H7 (cell line): ENCODE data around the gene SCGB3A2. TPM values are rescaled to one million over a fixed set of nuclear protein-coding genes. Genes with fewer than 3 reads are reported as not detected.
A peak's percentile ranks its signal among the peaks of the same experiment; 100 is the strongest.
"Not testable (repeated sequence)": the region's sequence is repeated elsewhere in the genome, so short reads cannot be mapped to it uniquely, and the experiment has no call there.

ENCODE experiments used
- DNase-seq: peaks from one replicate; pipeline ENCODE4 v3.0.0; 2012
- H3K27me3 ChIP-seq: 2 replicates; pipeline ENCODE4 v1.6.0; 2011; ENCODE audit warnings: mild to moderate bottlenecking, low read length; ENCODE audit not compliant: control insufficient read depth, insufficient read depth
- H3K36me3 ChIP-seq: replicated peaks from 2 replicates; pipeline ENCODE4 v1.5.1; 2011; ENCODE audit warnings: low read length; ENCODE audit not compliant: control insufficient read depth, insufficient read depth
- H3K4me3 ChIP-seq: 2 replicates; pipeline ENCODE4 v1.5.1; 2011; ENCODE audit warnings: low read depth, mild to moderate bottlenecking, control low read depth, low read length, moderate library complexity; ENCODE audit not compliant: insufficient read depth
- total RNA-seq: library from RNA; depleted of rRNA; stranded (reverse); fragments of >200 nt; shearing (Covaris generic); gene quantifications from 2 replicates; pipeline ENCODE4 v1.2.3, GENCODE V29; 2014

Gene SCGB3A2
- total RNA-seq, 1 experiment from 2014 or later, result 51.2 TPM

GRCh38 chr5:147854894-147855773, 23.4 kb upstream of the SCGB3A2 start:
- Histone ChIP-seq H3K27me3 (no peaks in the 10 kb centered on the region), H3K4me3 (no peak overlapping the region), H3K36me3 (no peaks in the 10 kb centered on the region)
- no peak for DNase-seq

GRCh38 chr5:147855774-147856069, 22.8 kb upstream of the SCGB3A2 start:
- DNase-seq, result no peak
- Histone ChIP-seq H3K4me3 (no peak overlapping the region), H3K27me3 (no peaks in the 10 kb centered on the region), H3K36me3 (no peaks in the 10 kb centered on the region)

- DNase-seq, result no peak
- no peaks in the 10 kb centered on the region for H3K27me3 ChIP-seq
- H3K36me3 ChIP-seq, result 0 out of 2 replicates have a peak, but pooled peaks cover 1% of the 10 kb centered on the region
- H3K4me3 ChIP-seq, result no peak overlapping the region
Observed at GRCh38 chr5:147856801-147857200, 21.7 kb upstream of the SCGB3A2 start.

- DNase-seq, result peak; percentile 4
- no peaks in the 10 kb centered on the region for H3K27me3 ChIP-seq
Observed at GRCh38 chr5:147857302-147858129, 21.0 kb upstream of the SCGB3A2 start.

GRCh38 chr5:147858565-147858964, 19.9 kb upstream of the SCGB3A2 start:
- no peaks in the 10 kb centered on the region for H3K27me3 ChIP-seq
- DNase-seq, result no peak

More at GRCh38 chr5:147857302-147858129, 21.0 kb upstream of the SCGB3A2 start:
- no peak overlapping the region for H3K4me3 ChIP-seq
- H3K36me3 ChIP-seq, result 0 out of 2 replicates have a peak, but pooled peaks cover 1% of the 10 kb centered on the region

GRCh38 chr5:147859962-147860640, 18.4 kb upstream of the SCGB3A2 start:
- Histone ChIP-seq H3K4me3 (no peak overlapping the region), H3K27me3 (no peaks in the 10 kb centered on the region), H3K36me3 (peaks cover 3% of the 10 kb centered on the region)
- no peak for DNase-seq

More at GRCh38 chr5:147858565-147858964, 19.9 kb upstream of the SCGB3A2 start:
- Histone ChIP-seq H3K36me3 (peaks cover 1% of the 10 kb centered on the region; the same call in 1 of the 2 replicates), H3K4me3 (no peak overlapping the region)

GRCh38 chr5:147860641-147861025, 17.9 kb upstream of the SCGB3A2 start:
- Histone ChIP-seq H3K36me3 (peaks cover 3% of the 10 kb centered on the region), H3K4me3 (no peak overlapping the region), H3K27me3 (no peaks in the 10 kb centered on the region)
- DNase-seq, result no peak

GRCh38 chr5:147863454-147864158, 14.9 kb upstream of the SCGB3A2 start:
- Histone ChIP-seq H3K36me3 (peaks cover 4% of the 10 kb centered on the region), H3K27me3 (no peaks in the 10 kb centered on the region), H3K4me3 (no peak overlapping the region)
- DNase-seq, result no peak

GRCh38 chr5:147869112-147869511, 9.4 kb upstream of the SCGB3A2 start:
- peaks cover 15% of the 10 kb centered on the region for H3K36me3 ChIP-seq
- H3K27me3 ChIP-seq, result no peaks in the 10 kb centered on the region
- DNase-seq, result peak; percentile 12
- H3K4me3 ChIP-seq, result peak overlapping the region; percentile 35

- Histone ChIP-seq H3K36me3 (peaks cover 13% of the 10 kb centered on the region), H3K4me3 (peak overlapping the region; percentile 35)
- H3K27me3 ChIP-seq, DNase-seq: not testable (repeated sequence)
Observed at GRCh38 chr5:147869892-147870291, 8.6 kb upstream of the SCGB3A2 start.

- not testable (repeated sequence) for H3K27me3 ChIP-seq, DNase-seq
- H3K4me3 ChIP-seq, result peak overlapping the region; percentile 75
- peaks cover 13% of the 10 kb centered on the region for H3K36me3 ChIP-seq
Observed at GRCh38 chr5:147871980-147872549, 6.4 kb upstream of the SCGB3A2 start.

- not testable (repeated sequence) for H3K27me3 ChIP-seq, DNase-seq
- Histone ChIP-seq H3K36me3 (peaks cover 11% of the 10 kb centered on the region), H3K4me3 (peak overlapping the region; percentile 70)
Observed at GRCh38 chr5:147872744-147873435, 5.6 kb upstream of the SCGB3A2 start.

GRCh38 chr5:147874118-147874875, 4.2 kb upstream of the SCGB3A2 start:
- H3K27me3 ChIP-seq, H3K36me3 ChIP-seq, DNase-seq: not testable (repeated sequence)
- peak overlapping the region; percentile 70 for H3K4me3 ChIP-seq
